Transverse colon (tissue), 4 donors: ENCODE data around the gene FAM72D. TPM values are rescaled to one million over a fixed set of nuclear protein-coding genes. Genes with fewer than 3 reads are reported as not detected.
"Not testable (repeated sequence)": the region's sequence is repeated elsewhere in the genome, so short reads cannot be mapped to it uniquely, and the experiment has no call there.

Source experiments
- DNase-seq: peaks from one replicate; pipeline ENCODE4 v3.0.0-alpha.2; 2019
- H3K27ac ChIP-seq, 4 donors: fragments of 200-600 bp; sonication (generic); 2 replicates each; pipeline ENCODE4 v1.5.1; 2016 to 2018; ENCODE audit warnings: inconsistent platforms in 4 of 4
- H3K27me3 ChIP-seq: fragments of 200-600 bp; sonication (generic); 2 replicates; pipeline ENCODE4 v1.5.1; 2017; ENCODE audit warnings: inconsistent platforms
- H3K36me3 ChIP-seq, 4 donors: fragments of 200-600 bp; sonication (generic); 2 replicates each; pipeline ENCODE4 v1.5.1; 2017 to 2019; ENCODE audit warnings: inconsistent platforms in 4 of 4
- H3K4me1 ChIP-seq, 4 donors: fragments of 200-600 bp; sonication (generic); 2 replicates each; pipeline ENCODE4 v1.5.1; 2017 to 2020; ENCODE audit warnings: inconsistent platforms in 4 of 4
- H3K4me3 ChIP-seq, 4 donors: fragments of 200-600 bp; sonication (generic); 1 replicate in 1 of 4; 2 replicates in 3 of 4; pipeline versions ENCODE4 v1.5.1 to v1.6.1; 2017 to 2019; ENCODE audit warnings: inconsistent platforms in 4 of 4
- H3K9me3 ChIP-seq, 2 donors: fragments of 200-600 bp; sonication (generic); 2 replicates each; pipeline ENCODE4 v1.5.1; 2017 to 2019; ENCODE audit warnings: inconsistent platforms in 2 of 2
- WGBS, 2 donors: methylation state at CpG; one replicate each; pipeline ENCODE4 v1.1.5; 2018; ENCODE audit warnings: low coverage in 1 of 2; 5-methylcytosine and 5-hydroxymethylcytosine counted together
- in situ Hi-C, 4 donors: fragments of 200-750 bp; cut with MboI; loops; one replicate each; pipeline versions ENCODE4 v1.15.0 to v1.15.1; 2017; ENCODE audit warnings: low sequenced_read_pairs in 3 of 4, low pct_ligation_motif_present in 1 of 4, low pct_unique_long_range_greater_than_20kb in 1 of 4
- intact Hi-C: fragments of 100-400 bp; cut with DNase I; formaldehyde crosslinking; loops from one replicate; pipeline ENCODE4 v1.15.1; 2023; ENCODE audit warnings: low total_unique reads
- total RNA-seq, 4 donors: library from RNA; depleted of rRNA; stranded (reverse); fragments of >200 nt; gene quantifications; one replicate each; pipeline ENCODE4 v1.1.0, GENCODE V29; 2016

Gene FAM72D
- total RNA-seq, 4 donors from 2014 or later, result not detected

- in situ Hi-C loops, intact Hi-C loops, H3K9me3 ChIP-seq, H3K27me3 ChIP-seq, H3K36me3 ChIP-seq, H3K4me1 ChIP-seq: not testable (repeated sequence)
- DNase-seq, result peak; percentile 64
- 0% methylated on average over 3 of the region's 47 CpGs; no CpG with 5 or more reads in 1 of the 2 donors for WGBS, 2 donors
- Histone ChIP-seq H3K27ac (peak overlapping the region in 3 of 4 donors; percentile 56 to 70 (median 58)), H3K4me3 (peak overlapping the region in 3 of 4 donors; percentile 34 to 41 (median 37))
These were observed 2.1 kb upstream of the FAM72D start for GRCh38 chr1:145093517-145094149.

GRCh38 chr1:145094655-145095211, 1.0 kb upstream of the FAM72D start:
- WGBS, 2 donors, result no CpG with 5 or more reads among the region's 46 CpGs
- intact Hi-C loops, H3K9me3 ChIP-seq, H3K27me3 ChIP-seq, in situ Hi-C loops, H3K36me3 ChIP-seq, H3K4me1 ChIP-seq: not testable (repeated sequence)
- Histone ChIP-seq H3K27ac (peak overlapping the region in 3 of 4 donors; percentile 74 to 80 (median 76)), H3K4me3 (peak overlapping the region in 3 of 4 donors; percentile 26 to 36 (median 33))
- DNase-seq, result peak; percentile 12

GRCh38 chr1:145101725-145102124, 6.0 kb downstream of the FAM72D start:
- H3K9me3 ChIP-seq, DNase-seq, intact Hi-C loops, H3K4me3 ChIP-seq, H3K4me1 ChIP-seq, H3K36me3 ChIP-seq, H3K27ac ChIP-seq, H3K27me3 ChIP-seq, in situ Hi-C loops: not testable (repeated sequence)
- WGBS, 2 donors, result no CpG with 5 or more reads among the region's 1 CpG

DNA sequence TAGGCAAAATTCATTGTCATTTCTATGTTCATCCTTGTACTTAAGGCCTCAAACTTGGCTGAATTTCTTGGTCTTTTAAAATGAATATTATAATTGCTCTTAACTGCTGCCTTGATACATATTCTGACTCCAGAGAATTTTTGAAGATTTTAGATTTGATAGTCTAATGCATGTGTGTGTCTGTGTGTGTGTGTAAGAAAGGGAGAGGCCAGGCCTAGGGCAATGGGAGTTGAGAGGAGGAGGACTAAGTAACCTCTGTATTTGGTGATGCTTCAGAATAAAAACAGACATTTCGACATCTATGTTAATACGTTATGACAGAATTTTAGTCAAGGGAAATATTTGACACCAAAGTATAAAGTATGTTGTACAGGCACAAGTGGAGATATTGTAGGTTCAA, 7.5 kb downstream of the FAM72D start:
- H3K27me3 ChIP-seq, H3K9me3 ChIP-seq, intact Hi-C loops, H3K27ac ChIP-seq, DNase-seq, H3K4me3 ChIP-seq, H3K36me3 ChIP-seq, H3K4me1 ChIP-seq, in situ Hi-C loops: not testable (repeated sequence)
- WGBS, 2 donors, result no CpG with 5 or more reads among the region's 2 CpGs

GRCh38 chr1:145111674-145112073, 15.9 kb downstream of the FAM72D start:
- intact Hi-C loops, H3K9me3 ChIP-seq, in situ Hi-C loops, H3K4me1 ChIP-seq, H3K36me3 ChIP-seq, H3K27ac ChIP-seq, DNase-seq, H3K27me3 ChIP-seq, H3K4me3 ChIP-seq: not testable (repeated sequence)
- no CpG with 5 or more reads among the region's 3 CpGs for WGBS, 2 donors

DNA sequence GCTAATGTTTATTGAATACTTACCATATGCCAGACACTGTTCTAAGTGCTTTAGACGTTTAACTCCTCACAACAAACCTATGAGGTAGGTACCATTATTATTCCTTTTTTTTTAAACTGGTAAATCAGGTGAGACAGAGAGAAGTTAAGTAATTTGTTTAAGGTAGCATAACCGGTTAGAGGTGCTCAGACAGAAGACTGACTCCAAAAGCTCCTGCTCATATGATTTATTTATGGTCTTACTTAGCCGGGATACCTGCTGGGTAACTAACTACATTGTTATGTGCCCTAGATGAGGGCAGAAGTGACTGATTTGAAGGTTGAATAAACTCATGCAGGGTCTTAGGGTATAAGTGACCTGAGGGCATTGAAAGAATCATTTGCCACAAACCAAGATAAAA, 16.9 kb downstream of the FAM72D start:
- H3K27ac ChIP-seq, intact Hi-C loops, H3K36me3 ChIP-seq, H3K4me3 ChIP-seq, DNase-seq, H3K27me3 ChIP-seq, H3K4me1 ChIP-seq, in situ Hi-C loops, H3K9me3 ChIP-seq: not testable (repeated sequence)
- WGBS, 2 donors, result no CpG with 5 or more reads among the region's 3 CpGs

GRCh38 chr1:145114560-145115057, 18.8 kb downstream of the FAM72D start:
- H3K36me3 ChIP-seq, H3K9me3 ChIP-seq, H3K4me3 ChIP-seq, in situ Hi-C loops, H3K4me1 ChIP-seq, intact Hi-C loops, H3K27me3 ChIP-seq, DNase-seq, H3K27ac ChIP-seq: not testable (repeated sequence)
- no CpG with 5 or more reads among the region's 1 CpG for WGBS, 2 donors

DNA sequence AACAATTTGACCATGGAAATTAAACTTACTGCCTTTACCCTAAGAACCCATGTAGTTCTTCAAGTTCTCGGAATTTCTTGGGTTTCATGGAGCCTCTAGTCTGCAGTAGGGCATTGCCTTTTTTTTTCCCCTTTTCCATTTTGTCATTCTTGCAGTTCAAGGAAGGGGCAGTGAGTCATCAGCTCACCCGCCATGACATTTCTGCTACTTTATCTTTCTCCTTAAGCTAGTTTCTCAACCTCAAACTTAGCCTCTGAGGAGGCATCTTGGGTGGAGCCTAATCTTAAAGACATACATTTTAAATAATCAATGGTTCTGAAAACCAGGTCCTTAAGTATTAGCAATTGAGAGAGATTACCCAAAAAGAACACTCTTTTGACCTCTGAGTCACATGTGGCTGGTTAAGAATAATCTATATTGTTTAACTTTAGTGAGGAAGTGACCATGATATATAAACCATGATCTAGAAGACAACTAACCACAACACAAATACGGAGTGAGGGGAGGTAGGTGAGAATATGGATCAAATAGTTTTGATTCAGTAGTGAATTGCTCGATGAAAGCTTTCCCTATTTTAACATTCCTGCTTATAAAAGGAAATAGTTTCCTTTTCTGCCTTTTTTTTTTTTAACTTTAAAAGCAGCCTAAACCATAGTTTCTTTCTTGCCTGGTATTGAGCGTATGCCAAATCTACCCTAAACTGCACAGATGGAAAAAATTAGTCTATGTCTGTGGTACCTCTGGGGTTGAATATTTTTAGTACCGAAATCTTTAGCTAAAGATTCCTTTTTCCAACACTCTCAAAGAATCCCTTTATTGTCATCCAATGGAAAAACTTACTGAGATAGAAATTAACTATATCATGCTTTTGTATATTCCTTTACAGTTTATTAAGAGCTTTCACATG, 20.1 kb downstream of the FAM72D start:
- intact Hi-C loops, H3K9me3 ChIP-seq, H3K27ac ChIP-seq, H3K4me1 ChIP-seq, H3K27me3 ChIP-seq, H3K4me3 ChIP-seq, H3K36me3 ChIP-seq, in situ Hi-C loops, DNase-seq: not testable (repeated sequence)
- no CpG with 5 or more reads among the region's 6 CpGs for WGBS, 2 donors

- in situ Hi-C loops, H3K9me3 ChIP-seq, H3K4me3 ChIP-seq, H3K4me1 ChIP-seq, DNase-seq, H3K27ac ChIP-seq, H3K27me3 ChIP-seq, H3K36me3 ChIP-seq, intact Hi-C loops: not testable (repeated sequence)
- no CpG with 5 or more reads among the region's 3 CpGs for WGBS, 2 donors
These were observed 24.1 kb downstream of the FAM72D start for GRCh38 chr1:145119842-145120241.

GRCh38 chr1:145122344-145123061, 26.7 kb downstream of the FAM72D start:
- in situ Hi-C loops, H3K9me3 ChIP-seq, intact Hi-C loops, H3K27ac ChIP-seq, H3K4me3 ChIP-seq, H3K27me3 ChIP-seq, DNase-seq, H3K4me1 ChIP-seq, H3K36me3 ChIP-seq: not testable (repeated sequence)
- no CpG with 5 or more reads among the region's 7 CpGs for WGBS, 2 donors
